Smooth muscle cell (in vitro differentiated cells): ENCODE data around the gene PHIP. TPM values are rescaled to one million over a fixed set of nuclear protein-coding genes. Genes with fewer than 3 reads are reported as not detected.

Experiments used
- DNase-seq: peaks from one replicate; lab custom pipeline; 2025; ENCODE audit not compliant: unreplicated experiment; lab: John Stamatoyannopoulos, UW
- H2AFZ ChIP-seq: fragments of 200-600 bp; sonication (generic); 2 replicates; pipeline ENCODE4 v1.6.0; 2016; ENCODE audit warnings: antibody characterized with exemption, low read depth, mild to moderate bottlenecking
- H3F3A ChIP-seq: fragments of 200-600 bp; sonication (generic); 2 replicates; pipeline ENCODE4 v1.6.0; 2017; ENCODE audit warnings: antibody characterized with exemption, low read depth
- H3K27ac ChIP-seq: fragments of 200-600 bp; sonication (generic); 2 replicates; pipeline ENCODE4 v1.5.1; 2016; ENCODE audit warnings: low read depth, mild to moderate bottlenecking
- H3K27me3 ChIP-seq: fragments of 200-600 bp; sonication (generic); 2 replicates; pipeline ENCODE4 v1.6.1; 2016; ENCODE audit warnings: low read depth, mild to moderate bottlenecking
- H3K36me3 ChIP-seq: fragments of 200-600 bp; sonication (generic); 2 replicates; pipeline ENCODE4 v1.5.1; 2016; ENCODE audit warnings: low read depth
- H3K4me1 ChIP-seq: fragments of 200-600 bp; sonication (generic); 2 replicates; pipeline ENCODE4 v1.5.1; 2016; ENCODE audit warnings: low read depth
- H3K4me2 ChIP-seq: fragments of 200-600 bp; sonication (generic); 2 replicates; pipeline ENCODE4 v1.6.0; 2016; ENCODE audit warnings: mild to moderate bottlenecking
- H3K4me3 ChIP-seq: fragments of 200-600 bp; sonication (generic); 2 replicates; pipeline ENCODE4 v1.5.1; 2016; ENCODE audit warnings: mild to moderate bottlenecking
- H3K79me2 ChIP-seq: fragments of 200-600 bp; sonication (generic); 2 replicates; pipeline ENCODE4 v1.6.0; 2016; ENCODE audit warnings: low read depth, mild to moderate bottlenecking
- H3K9ac ChIP-seq: fragments of 200-600 bp; sonication (generic); 2 replicates; pipeline ENCODE4 v1.6.0; 2016; ENCODE audit warnings: low read depth
- H3K9me3 ChIP-seq: fragments of 200-600 bp; sonication (generic); replicated peaks from 2 replicates; pipeline ENCODE4 v1.5.1; 2016; ENCODE audit warnings: low read depth
- H4K20me1 ChIP-seq: fragments of 200-600 bp; sonication (generic); 2 replicates; pipeline ENCODE4 v1.6.0; 2016; ENCODE audit warnings: low read depth
- CTCF ChIP-seq: fragments of 200-600 bp; sonication (generic); IDR thresholded peaks from 2 replicates; pipeline ENCODE4 v1.5.1; 2017; ENCODE audit warnings: borderline replicate concordance, mild to moderate bottlenecking, antibody characterized with exemption; ENCODE audit not compliant: insufficient read depth, poor library complexity, severe bottlenecking
- WGBS: methylation state at CpG from one replicate; pipeline ENCODE4 v1.1.7; 2016; ENCODE audit warnings: low lambda C conversion rate; 5-methylcytosine and 5-hydroxymethylcytosine counted together
- polyA plus RNA-seq: library from polyadenylated mRNA; unstranded; fragments of >200 nt; fragmentation: Nextera tagmentation; extraction: Ambion mirVana; gene quantifications from 2 replicates; pipeline ENCODE4 v1.2.1, GENCODE V29; 2016
- total RNA-seq: library from RNA; depleted of rRNA; stranded (reverse); fragments of >200 nt; gene quantifications from 2 replicates; pipeline ENCODE4 v1.2.3, GENCODE V29; 2014

The PHIP gene
- total and polyA plus RNA-seq, 2 experiments from 2014 or later, result 7.8 to 32.6 TPM

DNA sequence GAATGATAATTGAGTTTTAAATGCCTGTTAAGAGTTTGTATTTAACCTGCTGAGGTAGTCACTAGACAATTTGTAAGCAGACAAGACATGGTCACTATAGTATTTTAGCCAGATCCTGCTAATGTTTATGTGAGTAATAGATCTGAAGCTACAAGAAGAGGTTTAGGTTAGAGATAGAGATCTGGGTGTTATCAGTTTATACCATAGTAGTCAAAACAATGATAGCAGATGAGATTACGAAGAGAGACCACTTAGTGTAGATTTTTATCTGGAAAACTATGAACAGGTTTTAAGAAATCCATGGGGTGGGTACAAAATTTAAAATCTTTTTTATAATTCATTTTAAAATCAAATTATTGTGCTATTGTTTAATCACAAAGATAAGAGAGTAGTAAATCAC is 47.5 kb downstream of the PHIP start:
- no peak overlapping the region for H3K9ac ChIP-seq
- H3K4me1 ChIP-seq, result peaks cover 26% of the 10 kb centered on the region
- no peak overlapping the region for H3K27ac ChIP-seq
- H2AFZ ChIP-seq, result no peak overlapping the region
- DNase-seq, result no peak
- no peak for TF ChIP-seq CTCF
- no peaks in the 10 kb centered on the region for H3K9me3 ChIP-seq
- no peaks in the 10 kb centered on the region for H3K27me3 ChIP-seq
- H4K20me1 ChIP-seq, result peaks cover 63% of the 10 kb centered on the region
- H3F3A ChIP-seq, result no peaks in the 10 kb centered on the region
- H3K4me3 ChIP-seq, result no peak overlapping the region
- peaks cover 19% of the 10 kb centered on the region for H3K79me2 ChIP-seq
- H3K4me2 ChIP-seq, result no peak overlapping the region
- no peaks in the 10 kb centered on the region for H3K36me3 ChIP-seq
- 83% methylated on average over 1 of the region's 1 CpG for WGBS

GRCh38 chr6:79030023-79030422 is 48.0 kb downstream of the PHIP start:
- TF ChIP-seq CTCF, result no peak
- no peaks in the 10 kb centered on the region for H3F3A ChIP-seq
- H3K27ac ChIP-seq, result no peak overlapping the region
- no peak overlapping the region for H3K4me3 ChIP-seq
- H3K9ac ChIP-seq, result no peak overlapping the region
- no peak overlapping the region for H2AFZ ChIP-seq
- H3K79me2 ChIP-seq, result peaks cover 14% of the 10 kb centered on the region
- WGBS, result 100% methylated on average over 2 of the region's 2 CpGs
- no peaks in the 10 kb centered on the region for H3K27me3 ChIP-seq
- H3K4me1 ChIP-seq, result peaks cover 26% of the 10 kb centered on the region
- H4K20me1 ChIP-seq, result peaks cover 59% of the 10 kb centered on the region
- no peaks in the 10 kb centered on the region for H3K9me3 ChIP-seq
- no peaks in the 10 kb centered on the region for H3K36me3 ChIP-seq
- no peak for DNase-seq
- no peak overlapping the region for H3K4me2 ChIP-seq

- H4K20me1 ChIP-seq, result peaks cover 55% of the 10 kb centered on the region
- H3K27ac ChIP-seq, result no peak overlapping the region
- no peaks in the 10 kb centered on the region for H3K9me3 ChIP-seq
- peaks cover 13% of the 10 kb centered on the region for H3K79me2 ChIP-seq
- no peak overlapping the region for H3K4me2 ChIP-seq
- DNase-seq, result no peak
- 90% methylated on average over 1 of the region's 1 CpG for WGBS
- no peaks in the 10 kb centered on the region for H3K27me3 ChIP-seq
- H2AFZ ChIP-seq, result no peak overlapping the region
- peaks cover 23% of the 10 kb centered on the region for H3K4me1 ChIP-seq
- H3K9ac ChIP-seq, result no peak overlapping the region
- no peaks in the 10 kb centered on the region for H3F3A ChIP-seq
- H3K36me3 ChIP-seq, result no peaks in the 10 kb centered on the region
- no peak overlapping the region for H3K4me3 ChIP-seq
- no peak for TF ChIP-seq CTCF
Observed at GRCh38 chr6:79028641-79029314, 49.3 kb downstream of the PHIP start.

GRCh38 chr6:79011940-79012339 is 66.1 kb downstream of the PHIP start:
- no peaks in the 10 kb centered on the region for H4K20me1 ChIP-seq

More at GRCh38 chr6:79011940-79012339, 66.1 kb downstream of the PHIP start:
- Histone ChIP-seq H3F3A (no peaks in the 10 kb centered on the region), H3K9ac (no peak overlapping the region), H3K27me3 (no peaks in the 10 kb centered on the region), H3K27ac (no peak overlapping the region), H3K4me1 (no peaks in the 10 kb centered on the region), H3K4me2 (no peak overlapping the region), H3K36me3 (peaks cover 18% of the 10 kb centered on the region), H3K79me2 (no peaks in the 10 kb centered on the region), H3K4me3 (no peak overlapping the region), H3K9me3 (no peaks in the 10 kb centered on the region), H2AFZ (no peak overlapping the region)
- TF ChIP-seq CTCF, result no peak
- DNase-seq, result no peak
